Dendritic cell treated with granulocyte-macrophage colony-stimulating factor and Interleukin-4, amounts not matched to agents 40 ng/mL and 50 ng/mL, for 4 days (primary cell): ENCODE data around the gene PHRF1.
A peak's percentile ranks its signal among the peaks of the same experiment; 100 is the strongest.

ENCODE experiments used
- H3K27ac Mint-ChIP-seq: one replicate; pipeline ENCODE4 v1.8.0; 2022; ENCODE audit warnings: mild to moderate bottlenecking, mixed read lengths
- H3K27me3 Mint-ChIP-seq: one replicate; pipeline ENCODE4 v1.8.0; 2022; ENCODE audit warnings: mild to moderate bottlenecking, mixed read lengths
- H3K36me3 Mint-ChIP-seq: one replicate; pipeline ENCODE4 v1.8.0; 2022; ENCODE audit warnings: low read depth, mixed read lengths
- H3K4me1 Mint-ChIP-seq: one replicate; pipeline ENCODE4 v1.8.0; 2022; ENCODE audit warnings: low read depth, mixed read lengths
- H3K4me3 Mint-ChIP-seq: one replicate; pipeline ENCODE4 v1.8.0; 2022; ENCODE audit warnings: mild to moderate bottlenecking, moderate library complexity, mixed read lengths
- H3K9me3 Mint-ChIP-seq: one replicate; pipeline ENCODE4 v1.8.0; 2022; ENCODE audit warnings: mixed read lengths
- intact Hi-C: fragments of 100-400 bp; cut with micrococcal nuclease; formaldehyde crosslinking; loops from one replicate; pipeline ENCODE4 v1.15.0; 2022

PHRF1 gene

GRCh38 chr11:611001-611996 lies 35.0 kb downstream of the PHRF1 start:
- Mint-ChIP-seq H3K4me3 (no peak overlapping the region), H3K36me3 (peaks cover 94% of the 10 kb centered on the region), H3K4me1 (peaks cover 33% of the 10 kb centered on the region), H3K9me3 (no peaks in the 10 kb centered on the region), H3K27me3 (no peaks in the 10 kb centered on the region), H3K27ac (peak overlapping the region; percentile 39)
- intact Hi-C loops = no loop called here

GRCh38 chr11:612201-612960 lies 36.1 kb downstream of the PHRF1 start:
- Mint-ChIP-seq H3K27ac (peak overlapping the region; percentile 20), H3K36me3 (peaks cover 83% of the 10 kb centered on the region), H3K27me3 (no peaks in the 10 kb centered on the region), H3K4me3 (no peak overlapping the region), H3K9me3 (no peaks in the 10 kb centered on the region), H3K4me1 (peaks cover 44% of the 10 kb centered on the region)
- intact Hi-C loops = no loop called here

DNA sequence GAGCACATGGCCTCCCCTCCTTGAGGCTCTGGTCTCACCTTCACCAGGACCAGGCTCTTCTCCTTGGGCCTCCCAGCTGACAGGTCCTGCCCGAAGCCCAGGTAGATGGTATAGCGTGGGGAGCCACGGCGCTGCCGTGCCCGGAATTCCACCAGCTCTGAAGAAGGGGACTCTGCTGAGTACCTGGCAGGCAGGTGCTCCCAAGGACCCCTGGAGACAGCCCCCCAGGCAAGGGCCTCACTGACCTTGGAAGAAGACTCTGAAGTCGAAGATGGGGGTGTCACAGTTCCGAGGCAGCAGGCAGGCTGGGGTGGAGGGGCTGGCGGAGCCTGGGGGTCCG lies 36.7 kb downstream of the PHRF1 start:
- no peaks in the 10 kb centered on the region for H3K9me3 Mint-ChIP-seq

GRCh38 chr11:613369-613968 lies 37.2 kb downstream of the PHRF1 start:
- intact Hi-C loops = no loop called here
- Mint-ChIP-seq H3K4me3 (peak overlapping the region; percentile 2), H3K36me3 (peaks cover 81% of the 10 kb centered on the region), H3K9me3 (no peaks in the 10 kb centered on the region), H3K27me3 (no peaks in the 10 kb centered on the region), H3K27ac (peak overlapping the region; percentile 95), H3K4me1 (peaks cover 50% of the 10 kb centered on the region)

More for the DNA sequence above, 36.7 kb downstream of the PHRF1 start:
- Mint-ChIP-seq H3K4me3 (no peak overlapping the region), H3K36me3 (peaks cover 81% of the 10 kb centered on the region), H3K27me3 (no peaks in the 10 kb centered on the region), H3K27ac (peak overlapping the region; percentile 95), H3K4me1 (peaks cover 45% of the 10 kb centered on the region)
- intact Hi-C loops = no loop called here

- peak overlapping the region; percentile 86 for H3K4me3 Mint-ChIP-seq
- H3K36me3 Mint-ChIP-seq = peaks cover 81% of the 10 kb centered on the region
- intact Hi-C loops = no loop called here
- peaks cover 53% of the 10 kb centered on the region for H3K4me1 Mint-ChIP-seq
- H3K9me3 Mint-ChIP-seq = no peaks in the 10 kb centered on the region
- peak overlapping the region; percentile 95 for H3K27ac Mint-ChIP-seq
- no peaks in the 10 kb centered on the region for H3K27me3 Mint-ChIP-seq
These were observed 37.9 kb downstream of the PHRF1 start for GRCh38 chr11:614021-614622.

- Mint-ChIP-seq H3K9me3 (no peaks in the 10 kb centered on the region), H3K27me3 (no peaks in the 10 kb centered on the region), H3K4me1 (peaks cover 60% of the 10 kb centered on the region), H3K27ac (peak overlapping the region; percentile 95), H3K36me3 (peaks cover 81% of the 10 kb centered on the region), H3K4me3 (peak overlapping the region; percentile 86)
- intact Hi-C loops = loop anchor here (5.0 kb wide), 1 partner anchor 38 kb away; the partner anchor contains the start of gene PHRF1
These were observed 38.6 kb downstream of the PHRF1 start for GRCh38 chr11:614623-615503.

DNA sequence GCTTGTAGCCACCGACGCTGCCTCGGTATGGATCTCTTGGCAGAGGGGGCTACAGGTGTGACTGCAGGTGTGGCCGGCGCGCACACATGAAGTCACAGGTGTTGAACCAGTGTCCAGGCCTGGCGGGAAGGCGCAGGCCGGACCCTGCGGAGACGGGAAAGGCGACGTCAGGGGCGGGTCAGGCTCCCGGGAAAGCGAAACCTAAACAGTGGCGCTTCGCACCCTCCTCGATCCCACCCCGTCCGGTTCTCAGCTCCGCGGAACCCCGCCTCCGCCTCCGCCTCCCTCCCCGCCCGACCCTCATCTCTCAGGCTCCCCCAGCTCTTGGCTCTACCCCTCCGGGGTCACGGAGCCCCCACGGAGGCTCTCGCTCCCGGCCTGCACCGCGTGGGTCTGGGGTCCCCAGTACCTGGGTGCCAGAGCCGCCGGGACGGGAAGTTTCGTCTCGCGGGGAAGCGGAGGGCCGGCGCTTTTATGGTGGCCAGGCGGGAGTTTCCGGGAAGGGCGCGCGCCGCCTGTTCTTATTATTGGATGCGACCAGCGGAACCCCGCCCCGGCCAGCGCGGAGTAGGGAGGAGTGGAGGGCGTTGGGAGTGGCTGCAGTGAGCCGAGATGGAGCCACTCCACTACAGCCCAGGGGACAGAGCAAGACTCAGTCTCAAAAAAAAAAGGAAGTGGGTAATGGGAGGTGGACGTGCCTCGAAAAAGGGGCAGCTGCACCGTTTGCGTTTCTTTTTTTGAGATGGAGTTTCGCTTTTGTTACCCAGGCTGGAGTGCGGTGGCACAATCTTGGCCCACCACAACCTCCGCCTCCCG lies 39.4 kb downstream of the PHRF1 start, which contains the start of gene IRF7:
TSS of gene IRF7 (minus strand) at position 447 of the 816 bp plus-strand sequence. CDS start 586 bp downstream, outside the sequence.
- Mint-ChIP-seq H3K27ac (peak within 1 kb of the TSS; percentile 95), H3K27me3 (no peaks in the 10 kb centered on the region), H3K36me3 (peaks cover 76% of the 10 kb centered on the region), H3K9me3 (no peaks in the 10 kb centered on the region), H3K4me1 (peaks cover 69% of the 10 kb centered on the region), H3K4me3 (peak within 1 kb of the TSS; percentile 86)
- intact Hi-C loops = loop anchor here (2.0 to 5.0 kb wide), 2 partner anchors 38 to 79 kb away; partner anchors contain the start of genes DEAF1, PHRF1 and TMEM80

- no peaks in the 10 kb centered on the region for H3K27me3 Mint-ChIP-seq
- peak overlapping the region; percentile 95 for H3K27ac Mint-ChIP-seq
- intact Hi-C loops = loop anchor here (2.0 to 5.0 kb wide), 2 partner anchors 39 to 78 kb away; partner anchors contain the start of genes DEAF1, PHRF1 and TMEM80
- H3K4me1 Mint-ChIP-seq = peaks cover 77% of the 10 kb centered on the region
- peak overlapping the region; percentile 86 for H3K4me3 Mint-ChIP-seq
- peaks cover 68% of the 10 kb centered on the region for H3K36me3 Mint-ChIP-seq
- no peaks in the 10 kb centered on the region for H3K9me3 Mint-ChIP-seq
These were observed 40.3 kb downstream of the PHRF1 start for GRCh38 chr11:616320-617198.

- Mint-ChIP-seq H3K27me3 (no peaks in the 10 kb centered on the region), H3K9me3 (no peaks in the 10 kb centered on the region), H3K4me1 (peaks cover 78% of the 10 kb centered on the region), H3K4me3 (peak overlapping the region; percentile 86), H3K36me3 (peaks cover 67% of the 10 kb centered on the region), H3K27ac (peak overlapping the region; percentile 95)
- intact Hi-C loops = loop anchor here (2.0 to 5.0 kb wide), 2 partner anchors 40 to 77 kb away; partner anchors contain the start of genes DEAF1, PHRF1 and TMEM80
These were observed 41.1 kb downstream of the PHRF1 start for GRCh38 chr11:617199-617911.

GRCh38 chr11:617912-618682 lies 41.8 kb downstream of the PHRF1 start:
- peaks cover 67% of the 10 kb centered on the region for H3K36me3 Mint-ChIP-seq
- no peak overlapping the region for H3K4me3 Mint-ChIP-seq
- H3K27me3 Mint-ChIP-seq = no peaks in the 10 kb centered on the region
- H3K4me1 Mint-ChIP-seq = peaks cover 70% of the 10 kb centered on the region
- H3K9me3 Mint-ChIP-seq = no peaks in the 10 kb centered on the region
- peak overlapping the region; percentile 75 for H3K27ac Mint-ChIP-seq
- intact Hi-C loops = loop anchor here (2.0 to 5.0 kb wide), 2 partner anchors 41 to 77 kb away; partner anchors contain the start of genes DEAF1, PHRF1 and TMEM80
